GM12878 (cell line): Measurements from ENCODE around the gene LAYN. TPM values are rescaled to one million over a fixed set of nuclear protein-coding genes. Genes with fewer than 3 reads are reported as not detected.

Source experiments
- ATF7 ChIP-seq: fragments of 450-650 bp; IDR thresholded peaks from 2 replicates; pipeline ENCODE4 v1.6.1; 2016; ENCODE audit warnings: low read depth, mild to moderate bottlenecking
- EED ChIP-seq: sonication (generic); IDR thresholded peaks from 2 replicates; pipeline ENCODE4 v1.6.1; 2016; ENCODE audit warnings: antibody characterized with exemption, low read depth
- IKZF1 ChIP-seq: fragments of 450-650 bp; conservative IDR thresholded peaks from 2 replicates; pipeline ENCODE4 v1.6.1; 2017; ENCODE audit warnings: antibody characterized with exemption, mild to moderate bottlenecking
- NFXL1 ChIP-seq: fragments of 450-650 bp; IDR thresholded peaks from 2 replicates; pipeline ENCODE4 v1.6.1; 2017; ENCODE audit warnings: antibody characterized with exemption, mild to moderate bottlenecking, borderline replicate concordance
- SIN3A ChIP-seq: IDR thresholded peaks from 2 replicates; pipeline ENCODE4 v1.6.1; 2012; ENCODE audit warnings: low read depth, low read length, improper control_type of control experiment
- SMAD1 ChIP-seq: fragments of 450-650 bp; IDR thresholded peaks from 2 replicates; pipeline ENCODE4 v1.6.1; 2018; ENCODE audit warnings: mild to moderate bottlenecking, low read depth; ENCODE audit not compliant: partially characterized antibody
- SMC3 ChIP-seq: IDR thresholded peaks from 2 replicates; pipeline ENCODE4 v1.6.1; 2011; ENCODE audit warnings: low read length, improper control_type of control experiment, borderline replicate concordance
- TARDBP ChIP-seq: IDR thresholded peaks from 2 replicates; pipeline ENCODE4 v1.6.1; 2016; ENCODE audit warnings: borderline replicate concordance
- ZNF687 ChIP-seq: fragments of 450-650 bp; IDR thresholded peaks from 2 replicates; pipeline ENCODE4 v1.6.1; 2017; ENCODE audit warnings: mild to moderate bottlenecking, moderate library complexity
- polyA plus RNA-seq, 11 experiments: library from polyadenylated mRNA; depleted of rRNA in 4 of 11; unstranded in 6 of 11; stranded (reverse) in 5 of 11; fragments of >200 nt; fragmentation: Nextera tagmentation in 4 of 11; fragmentation: Illumina TruSeq in 1 of 11; extraction: Ambion mirVana in 4 of 11; extraction: Trizol in 1 of 11; gene quantifications; 1 replicate in 1 of 11; 2 replicates in 10 of 11; pipeline versions ENCODE4 v1.2.1 to v1.2.3, GENCODE V29; 2011 to 2016; ENCODE audit warnings: inconsistent platforms in 2 of 11, missing spikeins in 2 of 11, low read depth in 1 of 11
- total RNA-seq, 4 experiments: library from RNA; depleted of rRNA in 3 of 4; stranded (reverse); fragments of >200 nt in 3 of 4; fragmentation: Illumina TruSeq in 1 of 4; extraction: Trizol in 1 of 4; gene quantifications; 2 replicates each; pipeline versions ENCODE4 v1.2.1 to v1.2.3, GENCODE V29; 2013 to 2021
- TF ChIP-seq, protein P1 (sequence below): fragments of 450-650 bp; IDR thresholded peaks from 2 replicates; pipeline ENCODE4 v1.6.1; 2017; ENCODE audit warnings: mild to moderate bottlenecking, low read depth, inconsistent platforms; ENCODE audit not compliant: poor library complexity, severe bottlenecking

LAYN gene
- total and polyA plus RNA-seq, 10 of the 15 experiments (the other 5 are each of a cell fraction or from before 2014, with no cell fraction given): 0.06 to 0.14 (median 0.10) TPM; not detected in 7

- TF ChIP-seq ZNF687 (no peak), EED (no peak), SMC3 (no peak), NFXL1 (no peak), IKZF1 (no peak), ATF7 (no peak), TARDBP (no peak), SMAD1 (no peak), SIN3A (no peak)
- TF ChIP-seq, protein P1, sequence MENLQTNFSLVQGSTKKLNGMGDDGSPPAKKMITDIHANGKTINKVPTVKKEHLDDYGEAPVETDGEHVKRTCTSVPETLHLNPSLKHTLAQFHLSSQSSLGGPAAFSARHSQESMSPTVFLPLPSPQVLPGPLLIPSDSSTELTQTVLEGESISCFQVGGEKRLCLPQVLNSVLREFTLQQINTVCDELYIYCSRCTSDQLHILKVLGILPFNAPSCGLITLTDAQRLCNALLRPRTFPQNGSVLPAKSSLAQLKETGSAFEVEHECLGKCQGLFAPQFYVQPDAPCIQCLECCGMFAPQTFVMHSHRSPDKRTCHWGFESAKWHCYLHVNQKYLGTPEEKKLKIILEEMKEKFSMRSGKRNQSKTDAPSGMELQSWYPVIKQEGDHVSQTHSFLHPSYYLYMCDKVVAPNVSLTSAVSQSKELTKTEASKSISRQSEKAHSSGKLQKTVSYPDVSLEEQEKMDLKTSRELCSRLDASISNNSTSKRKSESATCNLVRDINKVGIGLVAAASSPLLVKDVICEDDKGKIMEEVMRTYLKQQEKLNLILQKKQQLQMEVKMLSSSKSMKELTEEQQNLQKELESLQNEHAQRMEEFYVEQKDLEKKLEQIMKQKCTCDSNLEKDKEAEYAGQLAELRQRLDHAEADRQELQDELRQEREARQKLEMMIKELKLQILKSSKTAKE: no peak
These were observed 35.2 kb downstream of the LAYN start (continued) for GRCh38 chr11:111575740-111576139.
